GM18861 (cell line): Measurements from ENCODE around the gene CCDC138.

ENCODE experiments used
- ATAC-seq: cut with Tn5 transposase; IDR thresholded peaks from one replicate; pipeline ENCODE4 v1.9.1; 2021; ENCODE audit not compliant: unreplicated experiment

The CCDC138 gene

GRCh38 chr2:108884619-108885018 lies 98.0 kb downstream of the CCDC138 start:
- no peak for ATAC-seq

- no peak for ATAC-seq
Observed at GRCh38 chr2:108889907-108890306, 103.3 kb downstream of the CCDC138 start.

GRCh38 chr2:108893277-108893676 lies 106.7 kb downstream of the CCDC138 start:
- ATAC-seq: no peak

- no peak for ATAC-seq
Observed at GRCh38 chr2:108894766-108895165, 108.2 kb downstream of the CCDC138 start.

- no peak for ATAC-seq
Observed at GRCh38 chr2:108895188-108895587, 108.6 kb downstream of the CCDC138 start.

- ATAC-seq: no peak
Observed at GRCh38 chr2:108896741-108897140, 110.2 kb downstream of the CCDC138 start.

GRCh38 chr2:108898315-108899082 lies 111.9 kb downstream of the CCDC138 start:
- no peak for ATAC-seq

GRCh38 chr2:108904680-108905079 lies 118.1 kb downstream of the CCDC138 start:
- ATAC-seq: no peak

GRCh38 chr2:108905176-108905575 lies 118.6 kb downstream of the CCDC138 start:
- no peak for ATAC-seq

- no peak for ATAC-seq
Observed at GRCh38 chr2:108905906-108906305, 119.3 kb downstream of the CCDC138 start.

- ATAC-seq: no peak
Observed at GRCh38 chr2:108906403-108907077, 120.0 kb downstream of the CCDC138 start.

GRCh38 chr2:108907822-108908712 lies 121.5 kb downstream of the CCDC138 start:
- ATAC-seq: no peak

- ATAC-seq: no peak
Observed at GRCh38 chr2:108908713-108909070, 122.1 kb downstream of the CCDC138 start.

GRCh38 chr2:108909275-108909823 lies 122.8 kb downstream of the CCDC138 start:
- no peak for ATAC-seq

- no peak for ATAC-seq
Observed at GRCh38 chr2:108910011-108910431, 123.5 kb downstream of the CCDC138 start.

GRCh38 chr2:108910541-108911396 lies 124.2 kb downstream of the CCDC138 start:
- no peak for ATAC-seq

GRCh38 chr2:108911401-108911800 lies 124.8 kb downstream of the CCDC138 start:
- ATAC-seq: no peak

- no peak for ATAC-seq
Observed at GRCh38 chr2:108911807-108912628, 125.4 kb downstream of the CCDC138 start.

GRCh38 chr2:108912629-108912902 lies 126.0 kb downstream of the CCDC138 start:
- no peak for ATAC-seq
